WI38 (cell line): ENCODE results near the gene DDX5.
"Not testable (repeated sequence)": the region's sequence is repeated elsewhere in the genome, so short reads cannot be mapped to it uniquely, and the experiment has no call there.

Experiments used
- H3K4me3 ChIP-seq: 2 replicates; pipeline ENCODE4 v1.5.1; 2011; ENCODE audit warnings: low read depth, mild to moderate bottlenecking, control low read depth, low read length
- TF ChIP-seq, protein P1 (sequence below): IDR thresholded peaks from 2 replicates; pipeline ENCODE4 v1.5.1; 2012; ENCODE audit warnings: low read depth, mild to moderate bottlenecking, control low read depth, low read length

The DDX5 gene

GRCh38 chr17:64499805-64500486 is 6.1 kb downstream of the DDX5 start:
- no peak overlapping the region for H3K4me3 ChIP-seq
- TF ChIP-seq, protein P1, sequence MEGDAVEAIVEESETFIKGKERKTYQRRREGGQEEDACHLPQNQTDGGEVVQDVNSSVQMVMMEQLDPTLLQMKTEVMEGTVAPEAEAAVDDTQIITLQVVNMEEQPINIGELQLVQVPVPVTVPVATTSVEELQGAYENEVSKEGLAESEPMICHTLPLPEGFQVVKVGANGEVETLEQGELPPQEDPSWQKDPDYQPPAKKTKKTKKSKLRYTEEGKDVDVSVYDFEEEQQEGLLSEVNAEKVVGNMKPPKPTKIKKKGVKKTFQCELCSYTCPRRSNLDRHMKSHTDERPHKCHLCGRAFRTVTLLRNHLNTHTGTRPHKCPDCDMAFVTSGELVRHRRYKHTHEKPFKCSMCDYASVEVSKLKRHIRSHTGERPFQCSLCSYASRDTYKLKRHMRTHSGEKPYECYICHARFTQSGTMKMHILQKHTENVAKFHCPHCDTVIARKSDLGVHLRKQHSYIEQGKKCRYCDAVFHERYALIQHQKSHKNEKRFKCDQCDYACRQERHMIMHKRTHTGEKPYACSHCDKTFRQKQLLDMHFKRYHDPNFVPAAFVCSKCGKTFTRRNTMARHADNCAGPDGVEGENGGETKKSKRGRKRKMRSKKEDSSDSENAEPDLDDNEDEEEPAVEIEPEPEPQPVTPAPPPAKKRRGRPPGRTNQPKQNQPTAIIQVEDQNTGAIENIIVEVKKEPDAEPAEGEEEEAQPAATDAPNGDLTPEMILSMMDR: no peak

- H3K4me3 ChIP-seq: no peak overlapping the region
- TF ChIP-seq, protein P1: no peak
Measured at GRCh38 chr17:64498308-64499203, 7.5 kb downstream of the DDX5 start.

- peak overlapping the region; percentile 70 for H3K4me3 ChIP-seq
- TF ChIP-seq, protein P1: no peak
Measured at GRCh38 chr17:64497565-64498035, 8.5 kb downstream of the DDX5 start.

DNA sequence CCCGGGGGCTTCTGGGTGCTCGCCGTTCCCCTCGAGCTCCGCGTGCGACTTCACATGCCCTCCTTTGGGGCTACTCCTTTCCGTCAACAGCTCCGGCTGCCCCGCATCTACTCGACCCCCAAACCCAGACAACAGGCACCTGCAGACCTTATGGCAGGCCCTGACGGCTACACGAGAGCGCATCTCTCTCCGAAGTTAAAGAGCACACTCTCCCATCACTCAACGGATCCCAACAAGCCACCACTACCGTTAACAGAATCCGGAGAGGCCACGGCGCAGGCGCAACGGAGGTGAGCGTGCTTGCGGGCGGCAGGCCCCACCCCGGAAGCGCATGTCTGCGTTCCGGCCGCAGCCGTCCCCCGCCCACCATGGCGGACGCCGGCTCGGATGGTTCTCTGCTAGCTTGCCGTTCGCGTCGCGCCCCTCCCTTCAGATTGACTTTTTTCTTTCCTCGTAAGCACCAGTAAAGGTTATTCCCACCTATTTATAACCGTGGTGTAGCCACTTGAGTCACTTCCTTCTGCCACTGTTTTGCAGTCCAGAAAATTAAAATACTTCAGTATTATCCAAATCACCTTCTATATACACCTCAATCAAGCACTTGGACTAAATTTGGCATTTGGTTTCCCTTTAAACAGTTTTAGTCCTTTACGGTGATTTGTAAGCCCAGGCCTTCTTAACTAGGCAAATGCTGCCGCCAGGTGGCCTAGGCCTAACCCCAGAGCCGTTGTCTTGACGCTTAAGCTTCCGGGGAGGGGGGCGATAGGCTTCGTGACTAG is 9.1 kb downstream of the DDX5 start, which contains the start of gene POLG2:
POLG2 (minus strand) TSS at position 269 of the 779 bp plus-strand sequence; CDS start at position 183, 86 bp downstream.
- peak within 1 kb of the TSS; percentile 70 for H3K4me3 ChIP-seq
- TF ChIP-seq, protein P1: peak; percentile 58

- TF ChIP-seq, protein P1: no peak
- peak overlapping the region; percentile 70 for H3K4me3 ChIP-seq
Measured at GRCh38 chr17:64496348-64496785, 9.7 kb downstream of the DDX5 start.

- not testable (repeated sequence) for H3K4me3 ChIP-seq
Measured at GRCh38 chr17:64495300-64495699, 10.8 kb downstream of the DDX5 start.

DNA sequence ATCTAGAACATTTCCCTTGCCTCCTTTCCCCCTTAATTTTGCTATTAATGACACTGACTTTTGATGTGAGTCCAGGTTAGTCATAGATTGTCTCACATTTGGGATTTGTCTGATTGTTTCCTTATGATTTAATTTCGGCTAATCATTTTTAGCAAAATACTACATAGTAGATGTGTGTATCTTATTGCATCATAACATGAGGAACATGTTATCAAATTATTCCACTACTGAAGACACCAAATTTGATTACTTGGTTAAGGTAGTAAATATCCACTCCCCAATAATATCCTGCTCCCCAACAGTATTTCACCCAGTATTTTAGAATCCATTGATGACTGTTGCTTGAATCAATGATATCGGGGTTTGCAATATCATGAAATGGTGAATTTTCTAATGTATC is 12.0 kb downstream of the DDX5 start:
- H3K4me3 ChIP-seq: no peak overlapping the region

More for the DNA sequence above, 12.0 kb downstream of the DDX5 start:
- TF ChIP-seq, protein P1: no peak
